Nephron progenitor cell (in vitro differentiated cells): ENCODE measurements around the gene RAB24.

Experiments
- DNase-seq: peaks from one replicate; pipeline ENCODE4 v3.0.0; 2021
- H3K27ac Mint-ChIP-seq: 2 replicates; pipeline ENCODE4 v1.8.0; 2021; ENCODE audit warnings: mild to moderate bottlenecking, moderate library complexity, mixed read lengths
- H3K27me3 Mint-ChIP-seq: 2 replicates; pipeline ENCODE4 v1.8.0; 2021; ENCODE audit warnings: mild to moderate bottlenecking, low read depth, mixed read lengths; ENCODE audit not compliant: poor library complexity
- H3K36me3 Mint-ChIP-seq: 2 replicates; pipeline ENCODE4 v1.8.0; 2021; ENCODE audit warnings: low read depth, mixed read lengths
- H3K4me1 Mint-ChIP-seq: 2 replicates; pipeline ENCODE4 v1.8.0; 2021; ENCODE audit warnings: mixed read lengths
- H3K4me3 Mint-ChIP-seq: 2 replicates; pipeline ENCODE4 v1.8.0; 2021; ENCODE audit warnings: mild to moderate bottlenecking, moderate library complexity, mixed read lengths
- H3K9me3 Mint-ChIP-seq: 2 replicates; pipeline ENCODE4 v1.8.0; 2021; ENCODE audit warnings: mild to moderate bottlenecking, moderate library complexity, mixed read lengths
- CTCF ChIP-seq: fragments of 200-600 bp; sonication (generic); IDR thresholded peaks from 2 replicates; pipeline ENCODE4 v1.5.0; 2021; ENCODE audit warnings: antibody characterized with exemption

RAB24 gene

GRCh38 chr5:177295924-177296323 is 7.6 kb downstream of the RAB24 start:
- no peaks in the 10 kb centered on the region for H3K27me3 Mint-ChIP-seq
- H3K27ac Mint-ChIP-seq, result peak overlapping the region; percentile 39
- peaks cover 44% of the 10 kb centered on the region for H3K4me1 Mint-ChIP-seq
- TF ChIP-seq CTCF, result no peak
- H3K9me3 Mint-ChIP-seq, result no peaks in the 10 kb centered on the region
- no peak for DNase-seq
- peaks cover 54% of the 10 kb centered on the region for H3K36me3 Mint-ChIP-seq
- H3K4me3 Mint-ChIP-seq, result no peak overlapping the region

DNA sequence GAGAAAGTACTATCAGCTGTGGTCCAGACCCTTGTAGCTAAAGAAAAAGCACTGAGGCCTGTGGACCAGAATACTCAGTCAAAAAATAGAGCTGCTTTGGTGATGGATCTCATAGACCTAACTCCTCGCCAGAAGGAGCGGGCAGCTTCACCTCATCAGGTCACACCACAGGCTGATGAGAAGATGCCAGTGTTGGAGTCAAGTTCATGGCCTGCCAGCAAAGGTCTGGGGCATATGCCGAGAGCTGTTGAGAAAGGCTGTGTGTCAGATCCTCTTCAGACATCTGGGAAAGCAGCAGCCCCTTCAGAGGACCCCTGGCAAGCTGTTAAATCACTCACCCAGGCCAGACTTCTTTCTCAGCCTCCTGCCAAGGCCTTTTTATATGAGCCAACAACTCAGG is 8.9 kb downstream of the RAB24 start:
- no peak overlapping the region for H3K4me3 Mint-ChIP-seq
- no peak for DNase-seq
- no peak overlapping the region for H3K27ac Mint-ChIP-seq
- peaks cover 31% of the 10 kb centered on the region for H3K4me1 Mint-ChIP-seq
- peaks cover 66% of the 10 kb centered on the region for H3K36me3 Mint-ChIP-seq
- H3K9me3 Mint-ChIP-seq, result no peaks in the 10 kb centered on the region
- H3K27me3 Mint-ChIP-seq, result no peaks in the 10 kb centered on the region
- TF ChIP-seq CTCF, result no peak

- no peak for TF ChIP-seq CTCF
- Mint-ChIP-seq H3K27ac (peak overlapping the region; percentile 19), H3K27me3 (no peaks in the 10 kb centered on the region), H3K4me1 (peaks cover 25% of the 10 kb centered on the region), H3K9me3 (no peaks in the 10 kb centered on the region), H3K36me3 (peaks cover 72% of the 10 kb centered on the region), H3K4me3 (no peak overlapping the region)
- DNase-seq, result no peak
These were observed 9.5 kb downstream of the RAB24 start for GRCh38 chr5:177293819-177294581.

DNA sequence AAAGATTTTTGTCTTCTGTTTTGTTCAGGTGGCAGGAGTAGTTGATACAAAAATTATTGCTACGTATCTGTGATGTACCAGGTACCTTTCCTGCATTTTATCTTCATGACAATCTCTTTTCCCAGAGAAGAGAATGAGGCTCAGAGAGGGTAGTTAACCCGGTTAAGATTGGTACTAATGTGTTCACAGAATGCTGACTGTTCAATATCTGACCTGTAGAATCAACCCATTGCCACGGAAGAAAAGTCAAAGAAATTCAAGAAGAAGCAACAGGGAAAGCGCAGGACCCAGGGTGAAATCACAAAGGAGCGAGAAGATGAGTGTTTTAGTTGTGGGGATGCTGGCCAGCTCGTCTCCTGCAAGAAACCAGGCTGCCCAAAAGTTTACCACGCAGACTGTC is 11.8 kb downstream of the RAB24 start:
- Mint-ChIP-seq H3K4me1 (peaks cover 5% of the 10 kb centered on the region), H3K4me3 (no peak overlapping the region), H3K27me3 (no peaks in the 10 kb centered on the region), H3K27ac (no peak overlapping the region), H3K9me3 (no peaks in the 10 kb centered on the region), H3K36me3 (peaks cover 72% of the 10 kb centered on the region)
- no peak for TF ChIP-seq CTCF
- DNase-seq, result no peak

DNA sequence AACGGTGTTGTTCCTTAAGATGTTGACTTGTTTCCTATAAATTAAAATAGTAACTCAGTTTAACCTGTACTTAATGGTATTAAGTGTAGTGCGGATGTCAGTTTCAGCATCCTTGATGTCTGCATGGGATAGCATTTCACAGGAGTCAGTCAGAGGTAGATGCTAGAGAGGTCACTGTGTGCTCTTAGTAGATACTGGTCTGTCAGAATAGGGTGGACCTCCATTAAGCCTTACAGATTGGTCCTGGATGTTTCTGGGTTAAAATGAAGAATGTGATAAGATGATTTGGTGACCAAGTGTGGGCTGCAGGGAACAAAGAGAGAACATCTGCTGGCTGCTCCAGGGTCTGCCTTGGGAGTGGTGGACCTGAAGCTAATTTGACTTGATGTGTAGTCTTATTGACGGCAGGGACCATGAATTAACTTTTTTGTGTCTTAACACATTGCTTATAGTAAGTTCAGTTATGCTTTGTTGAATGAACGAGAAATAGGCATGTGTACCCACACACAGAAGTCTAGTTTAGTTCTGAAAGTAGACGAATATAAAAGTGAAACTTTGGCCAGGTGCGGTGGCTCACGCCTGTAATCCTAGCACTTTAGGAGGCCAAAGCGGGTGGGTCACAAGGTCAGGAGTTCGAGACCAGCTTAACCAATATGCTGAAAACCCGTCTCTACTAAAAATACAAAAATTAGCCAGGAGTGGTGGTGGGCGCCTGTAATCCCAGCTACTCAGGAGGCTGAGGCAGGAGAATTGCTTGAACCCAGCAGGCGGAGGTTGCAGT is 12.5 kb downstream of the RAB24 start:
- H3K4me3 Mint-ChIP-seq, result no peak overlapping the region
- H3K36me3 Mint-ChIP-seq, result peaks cover 67% of the 10 kb centered on the region
- H3K9me3 Mint-ChIP-seq, result no peaks in the 10 kb centered on the region
- DNase-seq, result no peak
- no peak for TF ChIP-seq CTCF
- no peak overlapping the region for H3K27ac Mint-ChIP-seq
- H3K4me1 Mint-ChIP-seq, result no peaks in the 10 kb centered on the region
- H3K27me3 Mint-ChIP-seq, result no peaks in the 10 kb centered on the region
